HK-2 (cell line): ENCODE results near the gene TMEM178B.

Experiments
- DNase-seq: peaks from one replicate; pipeline ENCODE4 v3.0.0-alpha.2; 2018; ENCODE audit not compliant: unreplicated experiment

TMEM178B gene

GRCh38 chr7:141221007-141221612 lies 147.2 kb downstream of the TMEM178B start:
- no peak for DNase-seq

- peak; percentile 28 for DNase-seq
Observed at GRCh38 chr7:141225916-141226618, 152.2 kb downstream of the TMEM178B start.

GRCh38 chr7:141227454-141227853 lies 153.6 kb downstream of the TMEM178B start:
- no peak for DNase-seq

- no peak for DNase-seq
Observed at GRCh38 chr7:141228482-141228881, 154.6 kb downstream of the TMEM178B start.

- DNase-seq, result peak; percentile 22
Observed at GRCh38 chr7:141231018-141231792, 157.3 kb downstream of the TMEM178B start.

- DNase-seq, result no peak
Observed at GRCh38 chr7:141232286-141233051, 158.6 kb downstream of the TMEM178B start.

GRCh38 chr7:141234335-141235105 lies 160.7 kb downstream of the TMEM178B start:
- DNase-seq, result no peak

- DNase-seq, result no peak
Observed at GRCh38 chr7:141235656-141236055, 161.8 kb downstream of the TMEM178B start.

GRCh38 chr7:141238596-141239243 lies 164.9 kb downstream of the TMEM178B start:
- no peak for DNase-seq

GRCh38 chr7:141239661-141240060 lies 165.8 kb downstream of the TMEM178B start:
- no peak for DNase-seq

GRCh38 chr7:141242568-141242967 lies 168.7 kb downstream of the TMEM178B start:
- no peak for DNase-seq

GRCh38 chr7:141243368-141243767 lies 169.5 kb downstream of the TMEM178B start:
- DNase-seq, result no peak

- no peak for DNase-seq
Observed at GRCh38 chr7:141244435-141244834, 170.6 kb downstream of the TMEM178B start.

GRCh38 chr7:141246426-141246825 lies 172.6 kb downstream of the TMEM178B start:
- no peak for DNase-seq

- no peak for DNase-seq
Observed at GRCh38 chr7:141251180-141251579, 177.3 kb downstream of the TMEM178B start.

GRCh38 chr7:141251957-141252356 lies 178.1 kb downstream of the TMEM178B start:
- DNase-seq, result no peak

GRCh38 chr7:141257597-141257996 lies 183.7 kb downstream of the TMEM178B start:
- no peak for DNase-seq

- no peak for DNase-seq
Observed at GRCh38 chr7:141258559-141258958, 184.7 kb downstream of the TMEM178B start.

- DNase-seq, result no peak
Observed at GRCh38 chr7:141262101-141263090, 188.5 kb downstream of the TMEM178B start.
